HepG2 (cell line): ENCODE data around the gene RSAD1. TPM values are rescaled to one million over a fixed set of nuclear protein-coding genes. Genes with fewer than 3 reads are reported as not detected.

Experiments
- AGO2 ChIP-seq: fragments of 200-400 bp; formaldehyde crosslinking; optimal IDR thresholded peaks from 2 replicates; pipeline ENCODE3; 2017; ENCODE audit warnings: mild to moderate bottlenecking, low read depth, low read length, moderate library complexity
- ARID2 ChIP-seq: sonication (generic); formaldehyde crosslinking; IDR thresholded peaks from 2 replicates; pipeline ENCODE4 v1.8.1; 2022; ENCODE audit warnings: mild to moderate bottlenecking, missing genetic modification reagents, borderline replicate concordance
- BRD4 ChIP-seq: sonication (generic); formaldehyde crosslinking; IDR thresholded peaks from 2 replicates; pipeline ENCODE4 v1.4.0; 2020; ENCODE audit warnings: missing genetic modification reagents
- CHCHD3 ChIP-seq: sonication (generic); formaldehyde crosslinking; IDR thresholded peaks from 2 replicates; pipeline ENCODE4 v1.8.0; 2022; ENCODE audit warnings: mild to moderate bottlenecking, missing genetic modification reagents, moderate library complexity
- HOXD1 ChIP-seq: sonication (generic); formaldehyde crosslinking; IDR thresholded peaks from 2 replicates; pipeline ENCODE4 v1.5.0; 2020; ENCODE audit warnings: missing genetic modification reagents
- ISL2 ChIP-seq: sonication (generic); formaldehyde crosslinking; IDR thresholded peaks from 2 replicates; pipeline ENCODE4 v1.5.0; 2020; ENCODE audit warnings: missing genetic modification reagents
- RXRB ChIP-seq: IDR thresholded peaks from 2 replicates; pipeline ENCODE4 v1.6.1; 2016; ENCODE audit warnings: borderline replicate concordance, missing genetic modification reagents, missing compliant biosample characterization
- SAP130 ChIP-seq: IDR thresholded peaks from 2 replicates; pipeline ENCODE4 v1.6.1; 2016; ENCODE audit warnings: low read depth
- SP2 ChIP-seq: sonication (generic); formaldehyde crosslinking; IDR thresholded peaks from 2 replicates; pipeline ENCODE4 v1.5.1; 2020; ENCODE audit warnings: mild to moderate bottlenecking, missing genetic modification reagents
- ZNF263 ChIP-seq: sonication (generic); formaldehyde crosslinking; IDR thresholded peaks from 2 replicates; pipeline ENCODE4 v1.4.0; 2020; ENCODE audit warnings: missing genetic modification reagents
- ZNF556 ChIP-seq: sonication (generic); formaldehyde crosslinking; IDR thresholded peaks from 2 replicates; pipeline ENCODE4 v1.4.0; 2020; ENCODE audit warnings: mild to moderate bottlenecking, missing genetic modification reagents, borderline replicate concordance
- ZNF703 ChIP-seq: sonication (generic); formaldehyde crosslinking; IDR thresholded peaks from 2 replicates; pipeline ENCODE4 v1.5.1; 2020; ENCODE audit warnings: missing genetic modification reagents, mild to moderate bottlenecking, moderate library complexity, borderline replicate concordance
- ZNF780A ChIP-seq: sonication (generic); formaldehyde crosslinking; IDR thresholded peaks from 2 replicates; pipeline ENCODE4 v1.8.0; 2022; ENCODE audit warnings: mild to moderate bottlenecking, missing genetic modification reagents, moderate library complexity
- ZSCAN29 ChIP-seq: sonication (generic); formaldehyde crosslinking; conservative IDR thresholded peaks from 2 replicates; pipeline ENCODE4 v1.4.0; 2020; ENCODE audit warnings: mild to moderate bottlenecking, missing genetic modification reagents
- polyA plus RNA-seq, 8 experiments: library from polyadenylated mRNA; depleted of rRNA in 3 of 8; stranded (reverse) in 7 of 8; unstranded in 1 of 8; fragments of >200 nt; fragmentation: Illumina TruSeq in 4 of 8; extraction: Trizol in 4 of 8; gene quantifications; 2 replicates each; pipeline versions ENCODE4 v1.2.1 to v1.2.3, GENCODE V29; 2011 to 2016; ENCODE audit warnings: low read depth in 4 of 8, missing spikeins in 1 of 8, mixed read lengths in 1 of 8; ENCODE audit not compliant: insufficient read depth in 1 of 8
- total RNA-seq, 5 experiments: library from RNA; depleted of rRNA; stranded (reverse); fragments of >200 nt; fragmentation: Illumina TruSeq; extraction: Trizol; gene quantifications; 2 replicates each; pipeline ENCODE4 v1.2.3, GENCODE V29; 2016; ENCODE audit warnings: low read depth in 1 of 5
- TF ChIP-seq, protein P1 (sequence below): sonication (generic); formaldehyde crosslinking; IDR thresholded peaks from 2 replicates; pipeline ENCODE4 v1.5.1; 2020; ENCODE audit warnings: mild to moderate bottlenecking, moderate library complexity, missing genetic modification reagents
- TF ChIP-seq, protein P2 (sequence below): IDR thresholded peaks from 2 replicates; pipeline ENCODE4 v1.6.1; 2016; ENCODE audit warnings: mild to moderate bottlenecking
- TF ChIP-seq, protein P3 (sequence below): sonication (generic); formaldehyde crosslinking; IDR thresholded peaks from 2 replicates; pipeline ENCODE4 v1.4.0; 2020; ENCODE audit warnings: missing genetic modification reagents
- TF ChIP-seq, protein P4 (sequence below): sonication (generic); formaldehyde crosslinking; IDR thresholded peaks from 2 replicates; pipeline ENCODE4 v1.4.0; 2020; ENCODE audit warnings: missing genetic modification reagents, borderline replicate concordance
- TF ChIP-seq, protein P5 (sequence below): sonication (generic); formaldehyde crosslinking; IDR thresholded peaks from 2 replicates; pipeline ENCODE4 v1.8.0; 2022; ENCODE audit warnings: mild to moderate bottlenecking, missing genetic modification reagents

The RSAD1 gene
- total and polyA plus RNA-seq, 2 of the 13 experiments (the other 11 are each of a cell fraction or from before 2014, with no cell fraction given), result 22.7 to 27.7 TPM

DNA sequence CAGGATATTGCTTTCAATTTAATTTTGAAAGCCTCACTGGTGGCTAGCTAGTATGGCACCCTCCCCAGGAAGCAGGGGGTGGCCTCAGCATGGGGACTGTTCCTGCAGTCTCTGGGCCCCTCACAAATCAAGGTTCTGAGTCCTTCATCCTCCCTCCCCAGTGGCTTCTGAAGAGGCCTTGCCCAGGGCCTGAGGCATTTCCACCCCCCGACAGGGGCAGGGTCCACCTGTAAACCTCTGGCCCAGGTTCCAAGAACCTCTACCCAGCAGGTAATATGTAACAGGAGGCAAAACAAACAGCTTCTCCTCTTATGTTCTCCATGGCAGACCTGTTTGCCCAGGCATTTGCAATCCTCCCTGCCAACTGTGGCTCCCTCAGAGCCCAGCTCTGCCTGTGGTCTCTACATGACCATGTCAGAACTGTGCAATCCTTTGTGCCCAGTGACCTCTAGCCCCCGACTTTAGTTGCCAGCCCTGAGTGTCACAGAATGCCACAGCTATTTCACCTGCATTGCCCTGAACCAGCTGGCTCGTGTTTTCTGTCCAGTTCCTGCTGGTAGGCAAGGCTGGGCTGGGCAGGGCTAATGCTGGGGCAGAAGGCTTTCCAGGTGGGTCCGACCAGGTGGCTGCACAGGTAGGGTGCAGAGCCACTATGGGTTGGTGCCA, 38.4 kb upstream of the RSAD1 start (continued):
- TF ChIP-seq ZSCAN29 (CRISPR knock-in tag) (no peak), RXRB (peak; percentile 22; the same call in 1 of the 2 replicates), SP2 (CRISPR knock-in tag) (no peak), ZNF263 (CRISPR knock-in tag) (no peak), ZNF703 (CRISPR knock-in tag) (no peak), ZNF780A (CRISPR knock-in tag) (0 out of 2 replicates have a peak, but pooled peaks have one; percentile 54), ISL2 (CRISPR knock-in tag) (peak; percentile 44; the same call in 1 of the 2 replicates), ARID2 (CRISPR knock-in tag) (no peak), BRD4 (CRISPR knock-in tag) (no peak), HOXD1 (0 out of 2 replicates have a peak, but pooled peaks have one; percentile 44), AGO2 (peak; percentile 19), SAP130 (CRISPR knock-in tag) (peak; percentile 41; the same call in 1 of the 2 replicates), ZNF556 (peak; percentile 67; the same call in 1 of the 2 replicates), CHCHD3 (CRISPR knock-in tag) (no peak)
- TF ChIP-seq, protein P1, sequence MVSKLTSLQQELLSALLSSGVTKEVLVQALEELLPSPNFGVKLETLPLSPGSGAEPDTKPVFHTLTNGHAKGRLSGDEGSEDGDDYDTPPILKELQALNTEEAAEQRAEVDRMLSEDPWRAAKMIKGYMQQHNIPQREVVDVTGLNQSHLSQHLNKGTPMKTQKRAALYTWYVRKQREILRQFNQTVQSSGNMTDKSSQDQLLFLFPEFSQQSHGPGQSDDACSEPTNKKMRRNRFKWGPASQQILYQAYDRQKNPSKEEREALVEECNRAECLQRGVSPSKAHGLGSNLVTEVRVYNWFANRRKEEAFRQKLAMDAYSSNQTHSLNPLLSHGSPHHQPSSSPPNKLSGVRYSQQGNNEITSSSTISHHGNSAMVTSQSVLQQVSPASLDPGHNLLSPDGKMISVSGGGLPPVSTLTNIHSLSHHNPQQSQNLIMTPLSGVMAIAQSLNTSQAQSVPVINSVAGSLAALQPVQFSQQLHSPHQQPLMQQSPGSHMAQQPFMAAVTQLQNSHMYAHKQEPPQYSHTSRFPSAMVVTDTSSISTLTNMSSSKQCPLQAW (CRISPR knock-in tag), result peak; percentile 92
- TF ChIP-seq, protein P2, sequence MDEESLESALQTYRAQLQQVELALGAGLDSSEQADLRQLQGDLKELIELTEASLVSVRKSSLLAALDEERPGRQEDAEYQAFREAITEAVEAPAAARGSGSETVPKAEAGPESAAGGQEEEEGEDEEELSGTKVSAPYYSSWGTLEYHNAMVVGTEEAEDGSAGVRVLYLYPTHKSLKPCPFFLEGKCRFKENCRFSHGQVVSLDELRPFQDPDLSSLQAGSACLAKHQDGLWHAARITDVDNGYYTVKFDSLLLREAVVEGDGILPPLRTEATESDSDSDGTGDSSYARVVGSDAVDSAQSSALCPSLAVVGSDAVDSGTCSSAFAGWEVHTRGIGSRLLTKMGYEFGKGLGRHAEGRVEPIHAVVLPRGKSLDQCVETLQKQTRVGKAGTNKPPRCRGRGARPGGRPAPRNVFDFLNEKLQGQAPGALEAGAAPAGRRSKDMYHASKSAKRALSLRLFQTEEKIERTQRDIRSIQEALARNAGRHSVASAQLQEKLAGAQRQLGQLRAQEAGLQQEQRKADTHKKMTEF (CRISPR knock-in tag), result peak; percentile 48; the same call in 1 of the 2 replicates
- TF ChIP-seq, protein P3, sequence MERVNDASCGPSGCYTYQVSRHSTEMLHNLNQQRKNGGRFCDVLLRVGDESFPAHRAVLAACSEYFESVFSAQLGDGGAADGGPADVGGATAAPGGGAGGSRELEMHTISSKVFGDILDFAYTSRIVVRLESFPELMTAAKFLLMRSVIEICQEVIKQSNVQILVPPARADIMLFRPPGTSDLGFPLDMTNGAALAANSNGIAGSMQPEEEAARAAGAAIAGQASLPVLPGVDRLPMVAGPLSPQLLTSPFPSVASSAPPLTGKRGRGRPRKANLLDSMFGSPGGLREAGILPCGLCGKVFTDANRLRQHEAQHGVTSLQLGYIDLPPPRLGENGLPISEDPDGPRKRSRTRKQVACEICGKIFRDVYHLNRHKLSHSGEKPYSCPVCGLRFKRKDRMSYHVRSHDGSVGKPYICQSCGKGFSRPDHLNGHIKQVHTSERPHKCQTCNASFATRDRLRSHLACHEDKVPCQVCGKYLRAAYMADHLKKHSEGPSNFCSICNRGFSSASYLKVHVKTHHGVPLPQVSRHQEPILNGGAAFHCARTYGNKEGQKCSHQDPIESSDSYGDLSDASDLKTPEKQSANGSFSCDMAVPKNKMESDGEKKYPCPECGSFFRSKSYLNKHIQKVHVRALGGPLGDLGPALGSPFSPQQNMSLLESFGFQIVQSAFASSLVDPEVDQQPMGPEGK (CRISPR knock-in tag), result peak; percentile 78
- TF ChIP-seq, protein P4, sequence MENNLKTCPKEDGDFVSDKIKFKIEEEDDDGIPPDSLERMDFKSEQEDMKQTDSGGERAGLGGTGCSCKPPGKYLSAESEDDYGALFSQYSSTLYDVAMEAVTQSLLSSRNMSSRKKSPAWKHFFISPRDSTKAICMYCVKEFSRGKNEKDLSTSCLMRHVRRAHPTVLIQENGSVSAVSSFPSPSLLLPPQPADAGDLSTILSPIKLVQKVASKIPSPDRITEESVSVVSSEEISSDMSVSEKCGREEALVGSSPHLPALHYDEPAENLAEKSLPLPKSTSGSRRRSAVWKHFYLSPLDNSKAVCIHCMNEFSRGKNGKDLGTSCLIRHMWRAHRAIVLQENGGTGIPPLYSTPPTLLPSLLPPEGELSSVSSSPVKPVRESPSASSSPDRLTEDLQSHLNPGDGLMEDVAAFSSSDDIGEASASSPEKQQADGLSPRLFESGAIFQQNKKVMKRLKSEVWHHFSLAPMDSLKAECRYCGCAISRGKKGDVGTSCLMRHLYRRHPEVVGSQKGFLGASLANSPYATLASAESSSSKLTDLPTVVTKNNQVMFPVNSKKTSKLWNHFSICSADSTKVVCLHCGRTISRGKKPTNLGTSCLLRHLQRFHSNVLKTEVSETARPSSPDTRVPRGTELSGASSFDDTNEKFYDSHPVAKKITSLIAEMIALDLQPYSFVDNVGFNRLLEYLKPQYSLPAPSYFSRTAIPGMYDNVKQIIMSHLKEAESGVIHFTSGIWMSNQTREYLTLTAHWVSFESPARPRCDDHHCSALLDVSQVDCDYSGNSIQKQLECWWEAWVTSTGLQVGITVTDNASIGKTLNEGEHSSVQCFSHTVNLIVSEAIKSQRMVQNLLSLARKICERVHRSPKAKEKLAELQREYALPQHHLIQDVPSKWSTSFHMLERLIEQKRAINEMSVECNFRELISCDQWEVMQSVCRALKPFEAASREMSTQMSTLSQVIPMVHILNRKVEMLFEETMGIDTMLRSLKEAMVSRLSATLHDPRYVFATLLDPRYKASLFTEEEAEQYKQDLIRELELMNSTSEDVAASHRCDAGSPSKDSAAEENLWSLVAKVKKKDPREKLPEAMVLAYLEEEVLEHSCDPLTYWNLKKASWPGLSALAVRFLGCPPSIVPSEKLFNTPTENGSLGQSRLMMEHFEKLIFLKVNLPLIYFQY (CRISPR knock-in tag), result peak; percentile 49; the same call in 1 of the 2 replicates
- TF ChIP-seq, protein P5, sequence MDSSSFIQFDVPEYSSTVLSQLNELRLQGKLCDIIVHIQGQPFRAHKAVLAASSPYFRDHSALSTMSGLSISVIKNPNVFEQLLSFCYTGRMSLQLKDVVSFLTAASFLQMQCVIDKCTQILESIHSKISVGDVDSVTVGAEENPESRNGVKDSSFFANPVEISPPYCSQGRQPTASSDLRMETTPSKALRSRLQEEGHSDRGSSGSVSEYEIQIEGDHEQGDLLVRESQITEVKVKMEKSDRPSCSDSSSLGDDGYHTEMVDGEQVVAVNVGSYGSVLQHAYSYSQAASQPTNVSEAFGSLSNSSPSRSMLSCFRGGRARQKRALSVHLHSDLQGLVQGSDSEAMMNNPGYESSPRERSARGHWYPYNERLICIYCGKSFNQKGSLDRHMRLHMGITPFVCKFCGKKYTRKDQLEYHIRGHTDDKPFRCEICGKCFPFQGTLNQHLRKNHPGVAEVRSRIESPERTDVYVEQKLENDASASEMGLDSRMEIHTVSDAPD (CRISPR knock-in tag), result 0 out of 2 replicates have a peak, but pooled peaks have one; percentile 56
